ENCODE results near the gene TRPC4AP.

- TF ChIP-seq CTCF (IDR thresholded peaks at IDR 0.05) = no peak
- no peak for TF ChIP-seq POLR2AphosphoS5 (IDR thresholded peaks at IDR 0.05; ENCODE audit: insufficient read depth in 1 of 2, low read depth in 1 of 2)
Measured at GRCh38 chr20:35129647-35130069, 37.1 kb upstream of the TRPC4AP start.
